Stimulated activated CD8-positive, alpha-beta memory T cell treated with anti-CD3 and anti-CD28 coated beads, Interleukin-15, amount 100 ng/mL, for 1 hour (primary cell): ENCODE data around the gene ALDOA.
A peak's percentile ranks its signal among the peaks of the same experiment; 100 is the strongest.

Source experiments
- DNase-seq: peaks from one replicate; pipeline ENCODE4 v3.0.0-alpha.2; 2020; ENCODE audit warnings: low read depth

Gene ALDOA

GRCh38 chr16:30069611-30070462 lies 4.3 kb downstream of the ALDOA start:
- DNase-seq: no peak

DNA sequence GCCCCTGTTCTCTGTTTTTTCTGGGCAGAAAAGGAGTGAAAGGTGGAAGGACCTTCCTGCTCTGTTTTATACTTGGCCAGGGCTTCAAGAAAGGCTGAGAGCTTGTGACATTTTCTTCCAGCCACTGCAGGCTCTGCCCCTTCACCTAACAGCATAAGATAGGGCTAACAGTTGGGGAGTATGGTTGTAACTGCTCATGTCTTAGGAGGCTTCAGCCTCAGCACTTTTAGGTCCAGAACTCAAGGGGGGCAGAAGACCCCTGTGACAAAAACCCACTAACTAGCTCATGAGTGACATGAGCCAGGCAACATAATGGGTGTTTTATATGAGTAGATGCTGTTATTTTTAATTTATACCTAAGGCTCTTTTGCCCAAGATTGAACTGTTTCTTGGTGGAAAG lies 4.9 kb downstream of the ALDOA start:
- no peak for DNase-seq

DNA sequence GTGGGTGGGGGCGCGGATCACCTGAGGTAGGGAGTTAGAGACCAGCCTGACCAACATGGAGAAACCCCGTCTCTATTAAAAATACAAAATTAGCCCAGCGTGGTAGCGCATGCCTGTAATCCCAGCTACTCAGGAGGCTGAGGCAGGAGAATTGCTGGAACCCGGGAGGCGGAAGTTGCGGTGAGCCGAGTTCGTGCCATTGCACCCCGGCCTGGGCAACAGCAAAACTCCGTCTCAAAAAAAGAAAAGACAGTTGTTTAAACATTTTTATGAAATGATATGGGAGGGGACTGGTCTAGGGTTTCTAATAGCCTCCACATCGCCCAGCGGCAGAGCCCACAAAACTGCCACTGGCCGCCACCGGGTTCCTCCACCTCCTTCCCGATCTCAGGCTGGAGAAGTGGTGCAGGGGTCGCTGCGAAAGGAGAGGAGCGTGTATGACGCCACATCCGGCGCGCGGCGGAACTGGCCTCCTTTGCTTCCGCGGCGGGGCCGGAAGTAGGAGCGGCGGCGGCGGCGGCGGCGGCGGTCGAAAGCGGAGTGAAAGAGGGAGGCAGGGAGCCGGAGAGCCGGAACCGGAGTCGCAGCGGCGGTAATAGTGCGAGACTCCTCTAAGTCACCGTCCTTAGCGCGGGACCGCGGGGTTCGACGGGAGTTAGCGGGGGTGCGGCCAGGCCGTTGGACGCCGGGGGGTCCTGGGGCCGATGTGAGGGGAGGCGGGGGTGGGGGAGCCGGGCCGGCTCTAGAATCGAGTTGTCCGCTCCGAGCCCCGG lies 10.1 kb downstream of the ALDOA start, which contains the start of gene PPP4C:
TSS of gene PPP4C (plus strand) at position 492 of the 773 bp plus-strand sequence. CDS start 384 bp downstream, outside the sequence.
- peak; percentile 76 for DNase-seq

DNA sequence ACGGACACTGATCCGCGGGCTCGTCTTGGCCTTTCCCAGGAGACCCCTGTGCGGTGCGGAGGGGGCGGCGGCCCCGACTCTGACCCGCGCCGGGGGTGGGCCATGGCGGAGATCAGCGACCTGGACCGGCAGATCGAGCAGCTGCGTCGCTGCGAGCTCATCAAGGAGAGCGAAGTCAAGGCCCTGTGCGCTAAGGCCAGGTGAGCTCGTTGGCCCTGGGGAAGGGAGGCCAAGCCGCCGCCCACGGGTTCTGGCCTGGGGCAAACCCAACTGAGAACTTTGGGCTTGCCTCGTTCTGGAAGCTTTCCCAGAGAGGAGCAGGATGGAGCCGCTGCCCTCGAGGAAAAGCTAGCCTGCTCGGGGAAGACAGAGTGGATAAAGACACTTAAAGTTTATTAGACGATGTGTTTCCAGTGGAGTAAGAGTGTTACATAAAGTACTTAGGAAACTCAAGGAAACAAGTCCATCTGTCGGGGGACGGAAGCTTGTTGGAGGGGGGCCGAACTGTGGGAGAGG lies 10.8 kb downstream of the ALDOA start:
- DNase-seq: no peak

GRCh38 chr16:30077656-30078055 lies 12.1 kb downstream of the ALDOA start:
- no peak for DNase-seq

- no peak for DNase-seq
Observed at GRCh38 chr16:30078744-30079143, 13.2 kb downstream of the ALDOA start.

GRCh38 chr16:30079480-30079879 lies 13.9 kb downstream of the ALDOA start:
- no peak for DNase-seq

DNA sequence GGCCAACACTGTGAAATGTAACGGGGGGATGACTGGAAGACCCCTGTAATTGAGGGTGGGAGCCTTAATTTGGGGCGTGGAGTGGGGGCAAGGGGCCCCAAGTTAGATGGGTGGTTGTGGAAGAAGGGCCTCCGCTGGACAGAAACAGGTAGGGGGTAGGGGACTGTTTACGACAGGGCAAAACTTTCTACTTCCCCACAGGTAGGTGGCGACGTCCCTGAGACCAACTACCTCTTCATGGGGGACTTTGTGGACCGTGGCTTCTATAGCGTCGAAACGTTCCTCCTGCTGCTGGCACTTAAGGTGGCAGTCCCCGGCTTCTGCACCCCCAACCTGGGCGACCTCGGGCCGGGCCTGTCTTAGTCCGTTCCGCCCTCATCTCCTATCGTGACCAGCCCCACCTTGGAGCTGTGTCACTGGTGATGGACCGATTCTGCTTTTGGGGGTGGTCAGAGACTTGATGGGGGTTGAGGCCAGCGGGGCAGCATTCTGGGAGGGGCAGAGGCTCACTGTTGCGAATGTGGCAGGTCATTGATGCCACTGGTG lies 17.1 kb downstream of the ALDOA start:
- DNase-seq: no peak

DNA sequence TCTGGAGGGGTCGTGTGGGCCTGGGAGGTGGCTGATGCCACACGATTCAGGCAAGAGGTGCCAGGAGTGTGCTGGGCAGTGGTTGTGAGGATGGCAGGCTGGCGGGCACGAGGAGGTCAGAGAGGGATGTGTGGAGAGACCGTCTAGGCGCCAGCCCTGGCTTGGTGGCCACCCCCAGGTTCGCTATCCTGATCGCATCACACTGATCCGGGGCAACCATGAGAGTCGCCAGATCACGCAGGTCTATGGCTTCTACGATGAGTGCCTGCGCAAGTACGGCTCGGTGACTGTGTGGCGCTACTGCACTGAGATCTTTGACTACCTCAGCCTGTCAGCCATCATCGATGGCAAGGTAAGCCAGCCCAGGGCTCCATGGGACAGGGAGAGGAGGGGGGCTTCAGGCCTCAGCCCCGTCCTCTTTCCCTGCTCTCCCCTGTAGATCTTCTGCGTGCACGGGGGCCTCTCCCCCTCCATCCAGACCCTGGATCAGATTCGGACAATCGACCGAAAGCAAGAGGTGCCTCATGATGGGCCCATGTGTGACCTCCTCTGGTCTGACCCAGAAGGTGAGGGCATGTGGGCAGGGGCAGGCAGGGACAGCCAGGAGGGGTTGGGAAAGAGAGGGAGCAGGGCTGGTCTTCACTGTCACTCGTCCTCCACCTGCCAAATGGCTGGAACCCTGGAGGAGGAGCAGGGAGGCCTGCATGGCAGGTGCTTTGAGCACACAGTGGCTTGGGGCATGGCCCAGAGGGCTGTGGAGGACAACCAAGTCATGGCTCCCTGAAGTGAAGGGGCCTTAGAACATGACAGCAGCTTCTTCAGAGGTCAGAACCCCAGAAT lies 17.9 kb downstream of the ALDOA start:
- DNase-seq: no peak

DNA sequence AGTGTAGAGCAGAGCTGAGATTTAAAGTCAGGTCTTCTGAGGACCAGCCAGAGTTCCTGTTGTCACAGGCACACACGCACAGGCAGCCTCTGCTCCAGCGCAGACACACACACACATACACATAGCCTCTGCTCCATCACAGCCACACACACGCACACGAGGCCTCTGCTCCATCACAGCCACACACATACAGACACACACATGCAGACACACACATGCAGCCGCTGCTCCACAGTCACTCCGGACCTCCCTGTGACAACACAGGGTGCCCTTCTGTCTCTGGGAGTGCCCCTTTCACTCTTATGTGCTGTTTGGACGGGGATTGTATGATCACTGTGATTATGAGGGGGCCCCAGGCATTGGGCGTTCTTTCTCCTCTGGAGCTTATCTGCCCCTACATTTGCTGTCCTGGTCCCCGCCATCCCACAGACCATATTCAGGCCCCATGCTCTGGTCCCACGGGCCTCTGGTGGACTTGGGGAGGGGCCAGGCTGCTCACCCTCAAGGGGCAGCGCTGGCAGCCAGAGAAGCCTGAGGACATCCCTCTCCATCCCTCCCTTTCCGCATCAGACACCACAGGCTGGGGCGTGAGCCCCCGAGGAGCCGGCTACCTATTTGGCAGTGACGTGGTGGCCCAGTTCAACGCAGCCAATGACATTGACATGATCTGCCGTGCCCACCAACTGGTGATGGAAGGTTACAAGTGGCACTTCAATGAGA lies 18.7 kb downstream of the ALDOA start:
- DNase-seq: no peak

DNA sequence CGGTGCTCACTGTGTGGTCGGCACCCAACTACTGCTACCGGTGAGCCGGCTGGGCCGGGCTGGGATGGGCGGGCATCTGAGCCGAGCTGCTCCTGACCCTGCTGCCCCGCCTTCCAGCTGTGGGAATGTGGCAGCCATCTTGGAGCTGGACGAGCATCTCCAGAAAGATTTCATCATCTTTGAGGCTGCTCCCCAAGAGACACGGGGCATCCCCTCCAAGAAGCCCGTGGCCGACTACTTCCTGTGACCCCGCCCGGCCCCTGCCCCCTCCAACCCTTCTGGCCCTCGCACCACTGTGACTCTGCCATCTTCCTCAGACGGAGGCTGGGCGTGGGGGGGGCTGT lies 19.2 kb downstream of the ALDOA start:
- no peak for DNase-seq

- DNase-seq: no peak
Observed at GRCh38 chr16:30085247-30085646, 19.7 kb downstream of the ALDOA start.

DNA sequence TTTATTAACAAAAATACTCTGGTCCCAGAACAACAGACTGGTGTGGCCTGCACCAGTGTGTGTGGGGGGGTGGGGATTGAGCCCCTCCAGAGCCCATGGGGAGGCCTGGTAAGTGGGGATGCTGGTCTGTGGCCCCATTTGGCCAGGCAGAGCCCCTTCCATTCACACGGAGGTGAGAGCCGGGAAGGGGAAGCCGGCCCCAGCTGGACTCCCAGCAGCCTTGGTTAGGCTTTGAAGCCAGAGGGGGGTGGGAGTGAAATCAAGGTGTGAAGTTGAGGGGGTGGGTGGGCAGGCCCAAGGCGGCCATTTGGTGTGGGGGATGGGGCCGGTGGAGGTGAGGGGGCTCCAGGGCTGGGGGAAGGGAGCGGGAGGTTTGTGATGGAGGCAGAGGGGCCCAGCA lies 20.3 kb downstream of the ALDOA start:
- DNase-seq: no peak

GRCh38 chr16:30086291-30087140 lies 21.0 kb downstream of the ALDOA start:
- DNase-seq: no peak

DNA sequence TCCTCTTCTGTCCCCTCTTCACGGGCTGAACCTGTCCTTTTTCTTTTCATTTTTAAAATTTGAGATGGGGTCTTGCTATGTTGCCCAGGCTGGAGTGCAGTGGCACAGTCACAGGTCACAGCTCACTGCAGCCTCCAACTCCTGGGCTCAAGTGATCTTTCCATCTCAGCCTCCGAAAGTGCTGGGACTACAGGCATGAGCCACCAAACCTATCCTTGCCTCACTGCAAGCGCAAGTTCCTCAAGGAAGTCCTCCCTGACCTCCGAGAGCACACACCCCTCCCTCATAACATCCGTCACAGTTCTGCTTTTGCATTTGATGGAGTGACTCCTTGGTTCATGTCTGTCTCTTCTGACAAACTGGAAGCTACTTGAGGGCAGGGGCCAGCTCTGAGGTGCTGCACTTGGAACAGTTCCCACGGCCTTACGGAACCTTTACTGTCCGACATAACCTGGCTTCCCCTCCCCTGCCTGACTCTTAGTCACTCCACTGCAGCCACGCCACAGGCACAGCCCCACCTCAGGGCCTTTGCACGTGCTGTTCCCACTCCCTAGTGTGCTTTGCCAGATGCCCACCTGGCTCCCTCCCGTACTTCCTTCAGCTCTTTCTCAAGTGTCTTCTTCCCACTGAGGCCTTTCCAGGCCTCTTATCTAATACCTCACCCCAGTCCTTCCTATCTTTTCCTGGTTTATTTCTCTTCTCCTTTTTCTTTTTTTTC lies 21.8 kb downstream of the ALDOA start:
- DNase-seq: no peak

DNA sequence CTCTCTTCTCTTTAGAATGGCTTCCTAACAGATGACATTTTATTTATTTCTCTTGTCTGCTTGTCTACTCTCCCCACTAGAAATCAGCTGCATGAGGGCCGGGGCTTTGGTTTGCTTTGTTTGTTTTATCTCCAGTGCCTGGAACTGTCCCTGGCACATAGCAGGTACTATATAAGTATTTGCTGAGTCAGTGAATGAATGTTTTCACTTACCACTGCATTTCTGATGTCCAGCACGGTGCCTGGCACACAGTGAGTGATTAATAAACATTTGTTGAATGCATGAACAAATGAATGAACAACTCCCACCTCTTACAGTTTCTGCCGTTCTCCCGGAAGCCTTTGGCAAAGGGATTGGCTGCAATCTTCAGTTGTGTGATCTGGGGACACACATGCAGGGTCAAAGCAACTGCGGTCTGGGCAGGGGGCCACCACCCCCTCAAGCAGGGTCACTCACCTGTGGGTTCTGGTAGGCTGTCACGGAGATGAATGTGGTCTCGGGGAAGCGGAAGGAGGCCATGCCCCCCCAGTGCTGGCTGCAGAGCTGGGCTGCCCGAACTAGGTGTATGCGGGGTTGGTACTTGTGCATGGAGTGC lies 22.8 kb downstream of the ALDOA start:
- DNase-seq: no peak

GRCh38 chr16:30088832-30089624 lies 23.5 kb downstream of the ALDOA start:
- no peak for DNase-seq

- DNase-seq: no peak
Observed at GRCh38 chr16:30090610-30091331, 25.2 kb downstream of the ALDOA start.
